Breast epithelium (tissue), 3 donors: ENCODE data around the gene BORCS6.

ENCODE experiments used
- CTCF ChIP-seq, 3 donors: fragments of 450-650 bp; IDR thresholded peaks; one replicate each; pipeline ENCODE4 v1.5.1; 2016 to 2017; ENCODE audit warnings: antibody characterized with exemption in 3 of 3, mild to moderate bottlenecking in 3 of 3, moderate library complexity in 3 of 3
- POLR2A ChIP-seq: fragments of 450-650 bp; IDR thresholded peaks from one replicate; pipeline ENCODE4 v1.6.1; 2016; ENCODE audit warnings: antibody characterized with exemption, mild to moderate bottlenecking, moderate library complexity

DNA sequence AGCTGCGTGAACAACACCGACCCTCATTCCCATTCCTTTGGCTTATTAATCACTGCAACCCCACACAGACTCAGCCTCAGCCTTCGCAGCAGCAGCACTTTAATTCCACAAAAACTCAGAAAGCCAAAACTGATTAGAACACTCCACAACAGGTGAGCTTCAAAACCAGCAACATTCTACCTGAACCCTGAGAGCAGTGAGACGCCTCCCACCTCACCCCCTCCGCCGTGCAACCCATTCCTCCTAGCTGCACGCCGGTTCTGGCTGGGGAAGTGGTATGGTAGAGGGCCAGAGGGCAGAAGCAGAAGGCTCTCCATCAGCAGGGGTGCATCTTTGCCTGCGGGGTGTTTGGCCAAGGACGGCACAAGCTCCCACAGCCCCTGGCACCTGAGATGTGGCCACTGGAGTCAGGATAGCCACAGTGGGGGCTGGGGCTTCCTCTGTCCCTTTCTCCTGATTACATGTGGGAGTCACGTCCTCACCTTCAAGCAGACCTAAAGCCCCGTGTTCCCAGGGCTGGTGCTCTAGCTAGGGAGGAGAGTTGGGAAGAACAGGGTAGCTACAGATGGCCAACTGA, 1.6 kb downstream of the BORCS6 start:
- no peak for TF ChIP-seq CTCF (IDR thresholded peaks at IDR 0.05)
- TF ChIP-seq POLR2A: no peak
